Natural killer cell (primary cell): ENCODE measurements around the gene RAD23A. TPM values are rescaled to one million over a fixed set of nuclear protein-coding genes. Genes with fewer than 3 reads are reported as not detected.

Source experiments
- ATAC-seq, 3 donors: fragments of 150-1000 bp in 2 of 3; fragments of 200-7000 bp in 1 of 3; cut with Tn5 transposase; 1 replicate in 1 of 3; 2 replicates in 2 of 3; pipeline ENCODE4 v1.10.0; 2021; ENCODE audit warnings: mild to moderate bottlenecking in 2 of 3, moderate library complexity in 2 of 3
- DNase-seq, 2 donors: peaks; one replicate each; pipeline versions ENCODE4 v3.0.0 to v3.0.0-alpha.2; 2013 to 2021; ENCODE audit warnings: mixed read lengths in 1 of 2
- H3K27ac ChIP-seq: one replicate; pipeline ENCODE4 v1.5.1; 2013; ENCODE audit warnings: mild to moderate bottlenecking, low read length
- H3K27me3 ChIP-seq: one replicate; pipeline ENCODE4 v1.6.1; 2013; ENCODE audit warnings: low read length; ENCODE audit not compliant: control insufficient read depth, insufficient read depth
- H3K36me3 ChIP-seq: one replicate; pipeline ENCODE4 v1.6.1; 2013; ENCODE audit warnings: low read length; ENCODE audit not compliant: control insufficient read depth, insufficient read depth
- H3K4me1 ChIP-seq: one replicate; pipeline ENCODE4 v1.6.1; 2013; ENCODE audit warnings: low read length; ENCODE audit not compliant: control insufficient read depth, insufficient read depth
- H3K4me3 ChIP-seq: one replicate; pipeline ENCODE4 v1.5.1; 2013; ENCODE audit warnings: low read length
- H3K9me3 ChIP-seq: one replicate; pipeline ENCODE4 v1.6.1; 2013; ENCODE audit warnings: low read length; ENCODE audit not compliant: control insufficient read depth, insufficient read depth
- H3K27ac Mint-ChIP-seq, 2 donors: one replicate each; pipeline ENCODE4 v1.8.0; 2022; ENCODE audit warnings: mild to moderate bottlenecking in 2 of 2, mixed read lengths in 2 of 2, moderate library complexity in 1 of 2
- H3K27me3 Mint-ChIP-seq, 2 donors: one replicate each; pipeline ENCODE4 v1.8.0; 2022; ENCODE audit warnings: low read depth in 2 of 2, mixed read lengths in 2 of 2
- H3K36me3 Mint-ChIP-seq: one replicate; pipeline ENCODE4 v1.8.0; 2022; ENCODE audit warnings: mixed read lengths
- H3K4me1 Mint-ChIP-seq, 2 donors: one replicate each; pipeline ENCODE4 v1.8.0; 2022; ENCODE audit warnings: mixed read lengths in 2 of 2
- H3K4me3 Mint-ChIP-seq: one replicate; pipeline ENCODE4 v1.8.0; 2022; ENCODE audit warnings: mild to moderate bottlenecking, moderate library complexity, mixed read lengths
- H3K9me3 Mint-ChIP-seq, 2 donors: one replicate each; pipeline ENCODE4 v1.8.0; 2022; ENCODE audit warnings: mixed read lengths in 2 of 2
- CTCF ChIP-seq: fragments of 200-600 bp; IDR thresholded peaks from one replicate; pipeline ENCODE4 v1.8.0; 2022; ENCODE audit warnings: antibody characterized with exemption
- WGBS: methylation state at CpG from one replicate; pipeline ENCODE4 v1.1.7; 2013; ENCODE audit warnings: missing lambda C conversion rate; ENCODE audit not compliant: insufficient coverage; 5-methylcytosine and 5-hydroxymethylcytosine counted together
- intact Hi-C: fragments of 100-400 bp; cut with micrococcal nuclease; formaldehyde crosslinking; loops from one replicate; pipeline ENCODE4 v1.14.2; 2022
- total RNA-seq, 4 donors: library from RNA; stranded (reverse); fragments of 120-200 nt in 1 of 4; gene quantifications; one replicate each; pipeline versions ENCODE4 v1.2.3 to v1.2.4, GENCODE V29; 2013 to 2022

RAD23A gene
- total RNA-seq, 3 donors from 2014 or later (not counting 1 experiment from before 2014, with no cell fraction given) = 79.2 to 81.2 (median 80.3) TPM

- Mint-ChIP-seq H3K9me3 (no peaks in the 10 kb centered on the region), H3K4me1 (peaks cover 6 to 12% of the 10 kb centered on the region in 2 donors), H3K27ac (no peak overlapping the region), H3K4me3 (no peak overlapping the region), H3K27me3 (peaks cover 0 to 21% of the 10 kb centered on the region in 2 donors), H3K36me3 (no peaks in the 10 kb centered on the region)
- DNase-seq (no peak), ATAC-seq (no peak)
- WGBS = 77% methylated on average over 3 of the region's 3 CpGs
- H3K27me3 ChIP-seq = peaks cover 2% of the 10 kb centered on the region
- no peak overlapping the region for H3K4me3 ChIP-seq
- TF ChIP-seq CTCF = no peak
- H3K36me3 ChIP-seq = no peaks in the 10 kb centered on the region
- intact Hi-C loops = no loop called here
- H3K4me1 ChIP-seq = peaks cover 10% of the 10 kb centered on the region
- no peak overlapping the region for H3K27ac ChIP-seq
- H3K9me3 ChIP-seq = no peaks in the 10 kb centered on the region
These were observed 45.2 kb downstream of the RAD23A start for GRCh38 chr19:12990853-12991252.

- 95% methylated on average over 5 of the region's 5 CpGs for WGBS
- peaks cover 0 to 25% of the 10 kb centered on the region in 2 donors for H3K27me3 Mint-ChIP-seq
- Histone ChIP-seq H3K4me1 (peaks cover 9% of the 10 kb centered on the region), H3K27ac (no peak overlapping the region), H3K4me3 (no peak overlapping the region), H3K27me3 (peaks cover 5% of the 10 kb centered on the region), H3K36me3 (no peaks in the 10 kb centered on the region), H3K9me3 (no peaks in the 10 kb centered on the region)
- intact Hi-C loops = no loop called here
- peaks cover 6 to 16% of the 10 kb centered on the region in 2 donors for H3K4me1 Mint-ChIP-seq
- TF ChIP-seq CTCF = no peak
- DNase-seq = no peak
- no peaks in the 10 kb centered on the region for H3K36me3 Mint-ChIP-seq
- no peaks in the 10 kb centered on the region for H3K9me3 Mint-ChIP-seq
- no peak overlapping the region for H3K27ac Mint-ChIP-seq
- no peak for ATAC-seq
- no peak overlapping the region for H3K4me3 Mint-ChIP-seq
These were observed 45.6 kb downstream of the RAD23A start for GRCh38 chr19:12991296-12991695.

GRCh38 chr19:12992729-12993128 is 47.1 kb downstream of the RAD23A start:
- H3K27ac ChIP-seq = no peak overlapping the region
- no peaks in the 10 kb centered on the region for H3K9me3 ChIP-seq
- Mint-ChIP-seq H3K9me3 (no peaks in the 10 kb centered on the region), H3K4me3 (no peak overlapping the region), H3K27ac (no peak overlapping the region), H3K36me3 (no peaks in the 10 kb centered on the region), H3K27me3 (peaks cover 8 to 28% of the 10 kb centered on the region in 2 donors), H3K4me1 (peaks cover 6 to 11% of the 10 kb centered on the region in 2 donors)
- peaks cover 5% of the 10 kb centered on the region for H3K27me3 ChIP-seq
- no peak overlapping the region for H3K4me3 ChIP-seq
- no peak for TF ChIP-seq CTCF
- H3K4me1 ChIP-seq = peaks cover 12% of the 10 kb centered on the region
- DNase-seq = no peak
- H3K36me3 ChIP-seq = no peaks in the 10 kb centered on the region
- intact Hi-C loops = no loop called here
- 95% methylated on average over 11 of the region's 11 CpGs for WGBS
- ATAC-seq = no peak

GRCh38 chr19:12993562-12993961 is 47.9 kb downstream of the RAD23A start:
- intact Hi-C loops = no loop called here
- Mint-ChIP-seq H3K4me3 (no peak overlapping the region), H3K27ac (no peak overlapping the region), H3K9me3 (no peaks in the 10 kb centered on the region), H3K27me3 (peaks cover 10 to 33% of the 10 kb centered on the region in 2 donors), H3K4me1 (peaks cover 6 to 11% of the 10 kb centered on the region in 2 donors), H3K36me3 (no peaks in the 10 kb centered on the region)
- Histone ChIP-seq H3K4me1 (peaks cover 12% of the 10 kb centered on the region), H3K27me3 (peaks cover 5% of the 10 kb centered on the region), H3K27ac (no peak overlapping the region), H3K36me3 (no peaks in the 10 kb centered on the region), H3K9me3 (no peaks in the 10 kb centered on the region), H3K4me3 (no peak overlapping the region)
- DNase-seq = no peak
- TF ChIP-seq CTCF = no peak
- ATAC-seq = no peak
- 95% methylated on average over 7 of the region's 7 CpGs for WGBS
